ENCODE results near the gene TSNAXIP1. TPM values are rescaled to one million over a fixed set of nuclear protein-coding genes. Genes with fewer than 3 reads are reported as not detected.
A peak's percentile ranks its signal among the peaks of the same experiment; 100 is the strongest.

The TSNAXIP1 gene
- total and polyA plus RNA-seq, 9 of the 15 experiments (the other 6 are each of a cell fraction or from before 2014, with no cell fraction given): 0.03 to 0.24 (median 0.11) TPM; not detected in 4

GRCh38 chr16:67833415-67834241, 26.9 kb downstream of the TSNAXIP1 start (continued):
- TF ChIP-seq E2F4 (CRISPR knock-in tag; IDR thresholded peaks at IDR 0.05; ENCODE audit: low read depth) (peak; percentile 85), CCNT2 (IDR thresholded peaks at IDR 0.05; ENCODE audit: borderline replicate concordance, extremely low read depth, insufficient read length, low read depth, low read length) (no peak), ZNF695 (CRISPR knock-in tag; IDR thresholded peaks at IDR 0.05) (no peak), JUN (IDR thresholded peaks at IDR 0.05; ENCODE audit: borderline replicate concordance, low read depth, low read length) (no peak), JUN (CRISPR knock-in tag; IDR thresholded peaks at IDR 0.05; ENCODE audit: borderline replicate concordance) (peak; percentile 62; the same call in 1 of the 2 replicates), TFAP4 (CRISPR knock-in tag; IDR thresholded peaks at IDR 0.05; ENCODE audit: borderline replicate concordance) (peak; percentile 94), ZNF444 (CRISPR knock-in tag; IDR thresholded peaks at IDR 0.05) (no peak), CUX1 (CRISPR knock-in tag; IDR thresholded peaks at IDR 0.05) (no peak), SAP30 (IDR thresholded peaks at IDR 0.05; ENCODE audit: borderline replicate concordance, insufficient read depth, low read depth, low read length, poor library complexity, severe bottlenecking) (peak; percentile 83), SP2 (IDR thresholded peaks at IDR 0.05; ENCODE audit: extremely low read depth, low read depth, low read length, poor library complexity, severe bottlenecking) (no peak), BHLHE40 (IDR thresholded peaks at IDR 0.05; ENCODE audit: low read length) (peak; percentile 62), NR2C2 (CRISPR knock-in tag; IDR thresholded peaks at IDR 0.05) (0 out of 2 replicates have a peak, but pooled peaks have one; percentile 58), NR2C2 (tag; IDR thresholded peaks at IDR 0.05) (no peak), ZNF551 (CRISPR knock-in tag; IDR thresholded peaks at IDR 0.05) (no peak), ZNF197 (CRISPR knock-in tag; IDR thresholded peaks at IDR 0.05; ENCODE audit: low read depth) (no peak), HEY1 (CRISPR knock-in tag; IDR thresholded peaks at IDR 0.05; ENCODE audit: borderline replicate concordance) (no peak), CBFA2T2 (conservative IDR thresholded peaks at IDR 0.05) (no peak), BRF1 (IDR thresholded peaks at IDR 0.05; ENCODE audit: borderline replicate concordance, extremely low read depth, insufficient read length) (no peak), SREBF1 (IDR thresholded peaks at IDR 0.05; ENCODE audit: borderline replicate concordance, low read depth, low read length) (0 out of 2 replicates have a peak, but pooled peaks have one; percentile 57)

All from K562 (cell line).